Neural progenitor cell (in vitro differentiated cells): ENCODE data around the gene ELAVL4. TPM values are rescaled to one million over a fixed set of nuclear protein-coding genes. Genes with fewer than 3 reads are reported as not detected.

ENCODE experiments used
- DNase-seq: peaks from one replicate; pipeline ENCODE4 v3.0.0-alpha.2; 2016; ENCODE audit warnings: low spot score
- H2AFZ ChIP-seq: fragments of 200-600 bp; sonication (generic); replicated peaks from 2 replicates; pipeline ENCODE4 v1.6.1; 2016; ENCODE audit warnings: antibody characterized with exemption
- H3F3A ChIP-seq: fragments of 200-600 bp; sonication (generic); 2 replicates; pipeline ENCODE4 v1.6.1; 2016; ENCODE audit warnings: antibody characterized with exemption, low read depth
- H3K27ac ChIP-seq: fragments of 200-600 bp; sonication (generic); 2 replicates; pipeline ENCODE4 v1.5.1; 2016; ENCODE audit warnings: mild to moderate bottlenecking
- H3K27me3 ChIP-seq: fragments of 200-600 bp; sonication (generic); 2 replicates; pipeline ENCODE4 v1.6.1; 2016; ENCODE audit warnings: mild to moderate bottlenecking, moderate library complexity
- H3K36me3 ChIP-seq: fragments of 200-600 bp; sonication (generic); 2 replicates; pipeline ENCODE4 v1.5.1; 2016
- H3K4me1 ChIP-seq: fragments of 200-600 bp; sonication (generic); 2 replicates; pipeline ENCODE4 v1.6.1; 2016; ENCODE audit warnings: mixed run types
- H3K4me2 ChIP-seq: fragments of 200-600 bp; sonication (generic); 2 replicates; pipeline ENCODE4 v1.6.1; 2016
- H3K4me3 ChIP-seq: fragments of 200-600 bp; sonication (generic); 2 replicates; pipeline ENCODE4 v1.5.1; 2016
- H3K79me2 ChIP-seq: fragments of 200-600 bp; sonication (generic); 2 replicates; pipeline ENCODE4 v1.6.1; 2016; ENCODE audit warnings: low read depth
- H3K9ac ChIP-seq: fragments of 200-600 bp; sonication (generic); 2 replicates; pipeline ENCODE4 v1.6.1; 2016
- H3K9me3 ChIP-seq: fragments of 200-600 bp; sonication (generic); 2 replicates; pipeline ENCODE4 v1.5.1; 2016; ENCODE audit warnings: low read depth
- H4K20me1 ChIP-seq: fragments of 200-600 bp; sonication (generic); 2 replicates; pipeline ENCODE4 v1.6.1; 2016; ENCODE audit warnings: low read depth
- H3K27ac Mint-ChIP-seq: 3 replicates; pipeline ENCODE4 v1.8.0; 2021; ENCODE audit warnings: mixed read lengths
- H3K27me3 Mint-ChIP-seq: 2 replicates; pipeline ENCODE4 v1.8.0; 2022; ENCODE audit warnings: low read depth, mild to moderate bottlenecking, inconsistent platforms, moderate library complexity, mixed read lengths; ENCODE audit not compliant: insufficient read depth
- H3K36me3 Mint-ChIP-seq: 3 replicates; pipeline ENCODE4 v1.8.0; 2021; ENCODE audit warnings: mixed read lengths
- H3K4me1 Mint-ChIP-seq: 3 replicates; pipeline ENCODE4 v1.8.0; 2021; ENCODE audit warnings: mixed read lengths
- H3K4me3 Mint-ChIP-seq: 3 replicates; pipeline ENCODE4 v1.8.0; 2021; ENCODE audit warnings: mild to moderate bottlenecking, moderate library complexity, mixed read lengths
- H3K9me3 Mint-ChIP-seq: 3 replicates; pipeline ENCODE4 v1.8.0; 2020; ENCODE audit warnings: mixed read lengths
- EZH2 ChIP-seq: fragments of 200-600 bp; sonication (generic); IDR thresholded peaks from 2 replicates; pipeline ENCODE4 v1.6.1; 2017; ENCODE audit warnings: antibody characterized with exemption, mild to moderate bottlenecking, moderate library complexity
- EZH2phosphoT487 ChIP-seq: fragments of 200-600 bp; sonication (generic); IDR thresholded peaks from 2 replicates; pipeline ENCODE4 v1.6.1; 2017; ENCODE audit warnings: antibody characterized with exemption
- total RNA-seq: library from RNA; depleted of rRNA; stranded (reverse); fragments of >200 nt; gene quantifications from 2 replicates; pipeline ENCODE4 v1.2.3, GENCODE V29; 2015; ENCODE audit warnings: low replicate concordance
- TF ChIP-seq, protein P1 (sequence below): fragments of 200-600 bp; sonication (generic); IDR thresholded peaks from 2 replicates; pipeline ENCODE4 v1.5.1; 2017; ENCODE audit warnings: antibody characterized with exemption, mild to moderate bottlenecking

Gene ELAVL4
- total RNA-seq, 1 donor from 2014 or later, result not detected

- H4K20me1 ChIP-seq, result no peaks in the 10 kb centered on the region
- no peak for DNase-seq
Measured at GRCh38 chr1:50231209-50231608, 122.5 kb downstream of the ELAVL4 start.

GRCh38 chr1:50232336-50232735, 123.6 kb downstream of the ELAVL4 start:
- H3K9me3 ChIP-seq, result peaks cover 4% of the 10 kb centered on the region

More at GRCh38 chr1:50231209-50231608, 122.5 kb downstream of the ELAVL4 start:
- no peak overlapping the region for H3K4me2 ChIP-seq
- H3K4me1 Mint-ChIP-seq, result no peaks in the 10 kb centered on the region
- H3K36me3 ChIP-seq, result no peaks in the 10 kb centered on the region
- H3K79me2 ChIP-seq, result no peaks in the 10 kb centered on the region
- no peaks in the 10 kb centered on the region for H3K4me1 ChIP-seq
- no peaks in the 10 kb centered on the region for H3K27me3 ChIP-seq
- no peak for TF ChIP-seq EZH2
- no peak for TF ChIP-seq EZH2phosphoT487
- TF ChIP-seq, protein P1, sequence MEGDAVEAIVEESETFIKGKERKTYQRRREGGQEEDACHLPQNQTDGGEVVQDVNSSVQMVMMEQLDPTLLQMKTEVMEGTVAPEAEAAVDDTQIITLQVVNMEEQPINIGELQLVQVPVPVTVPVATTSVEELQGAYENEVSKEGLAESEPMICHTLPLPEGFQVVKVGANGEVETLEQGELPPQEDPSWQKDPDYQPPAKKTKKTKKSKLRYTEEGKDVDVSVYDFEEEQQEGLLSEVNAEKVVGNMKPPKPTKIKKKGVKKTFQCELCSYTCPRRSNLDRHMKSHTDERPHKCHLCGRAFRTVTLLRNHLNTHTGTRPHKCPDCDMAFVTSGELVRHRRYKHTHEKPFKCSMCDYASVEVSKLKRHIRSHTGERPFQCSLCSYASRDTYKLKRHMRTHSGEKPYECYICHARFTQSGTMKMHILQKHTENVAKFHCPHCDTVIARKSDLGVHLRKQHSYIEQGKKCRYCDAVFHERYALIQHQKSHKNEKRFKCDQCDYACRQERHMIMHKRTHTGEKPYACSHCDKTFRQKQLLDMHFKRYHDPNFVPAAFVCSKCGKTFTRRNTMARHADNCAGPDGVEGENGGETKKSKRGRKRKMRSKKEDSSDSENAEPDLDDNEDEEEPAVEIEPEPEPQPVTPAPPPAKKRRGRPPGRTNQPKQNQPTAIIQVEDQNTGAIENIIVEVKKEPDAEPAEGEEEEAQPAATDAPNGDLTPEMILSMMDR, result no peak
- peaks cover 4% of the 10 kb centered on the region for H3K9me3 ChIP-seq
- H3K4me3 ChIP-seq, result no peak overlapping the region
- no peak overlapping the region for H3K27ac Mint-ChIP-seq
- no peak overlapping the region for H2AFZ ChIP-seq
- no peaks in the 10 kb centered on the region for H3F3A ChIP-seq
- no peak overlapping the region for H3K9ac ChIP-seq
- peaks cover 9% of the 10 kb centered on the region for H3K9me3 Mint-ChIP-seq
- no peaks in the 10 kb centered on the region for H3K36me3 Mint-ChIP-seq
- no peak overlapping the region for H3K27ac ChIP-seq
- no peak overlapping the region for H3K4me3 Mint-ChIP-seq
- peaks cover 8% of the 10 kb centered on the region for H3K27me3 Mint-ChIP-seq

GRCh38 chr1:50236656-50237055, 127.9 kb downstream of the ELAVL4 start:
- no peaks in the 10 kb centered on the region for H3K36me3 Mint-ChIP-seq
- no peaks in the 10 kb centered on the region for H3K4me1 ChIP-seq

More at GRCh38 chr1:50232336-50232735, 123.6 kb downstream of the ELAVL4 start:
- Histone ChIP-seq H3K36me3 (no peaks in the 10 kb centered on the region), H3K9ac (no peak overlapping the region), H3K27ac (no peak overlapping the region), H3K4me1 (no peaks in the 10 kb centered on the region), H3K27me3 (no peaks in the 10 kb centered on the region), H3K4me3 (no peak overlapping the region), H2AFZ (no peak overlapping the region), H4K20me1 (no peaks in the 10 kb centered on the region), H3K4me2 (no peak overlapping the region), H3K79me2 (no peaks in the 10 kb centered on the region), H3F3A (no peaks in the 10 kb centered on the region)
- TF ChIP-seq EZH2 (no peak), EZH2phosphoT487 (no peak)
- TF ChIP-seq, protein P1, result no peak
- Mint-ChIP-seq H3K27me3 (peaks cover 8% of the 10 kb centered on the region), H3K9me3 (peaks cover 7% of the 10 kb centered on the region), H3K36me3 (no peaks in the 10 kb centered on the region), H3K4me3 (no peak overlapping the region), H3K27ac (no peak overlapping the region), H3K4me1 (no peaks in the 10 kb centered on the region)
- DNase-seq, result no peak

More at GRCh38 chr1:50236656-50237055, 127.9 kb downstream of the ELAVL4 start:
- Histone ChIP-seq H3K27me3 (no peaks in the 10 kb centered on the region), H3F3A (no peaks in the 10 kb centered on the region), H3K4me3 (no peak overlapping the region), H2AFZ (no peak overlapping the region), H3K9ac (no peak overlapping the region), H3K4me2 (no peak overlapping the region), H3K9me3 (peaks cover 4% of the 10 kb centered on the region), H3K79me2 (no peaks in the 10 kb centered on the region), H3K36me3 (no peaks in the 10 kb centered on the region), H4K20me1 (no peaks in the 10 kb centered on the region), H3K27ac (no peak overlapping the region)
- no peak overlapping the region for H3K27ac Mint-ChIP-seq
- H3K4me3 Mint-ChIP-seq, result no peak overlapping the region
- no peak for DNase-seq
- no peaks in the 10 kb centered on the region for H3K4me1 Mint-ChIP-seq
- H3K27me3 Mint-ChIP-seq, result peaks cover 10% of the 10 kb centered on the region
- TF ChIP-seq, protein P1, result no peak
- TF ChIP-seq EZH2 (no peak), EZH2phosphoT487 (no peak)
- H3K9me3 Mint-ChIP-seq, result peaks cover 11% of the 10 kb centered on the region
